ENCODE results near the gene BTBD17. TPM values are rescaled to one million over a fixed set of nuclear protein-coding genes. Genes with fewer than 3 reads are reported as not detected.

The BTBD17 gene
- total RNA-seq, 1 donor from 2014 or later = 2.7 TPM

Other genes starting within 250 kb of the BTBD17 start
- 1,802 TPM for gene RPL38, start 158.2 kb downstream of the BTBD17 start, total RNA-seq (ENCODE audit: unreplicated experiment)
- gene TTYH2, start 148.3 kb downstream of the BTBD17 start, total RNA-seq (ENCODE audit: unreplicated experiment) = 6.8 TPM
- not detected for gene DNAI2, start 87.6 kb downstream of the BTBD17 start, total RNA-seq (ENCODE audit: unreplicated experiment)
- gene KIF19, start 35.6 kb downstream of the BTBD17 start, total RNA-seq (ENCODE audit: unreplicated experiment) = 48.1 TPM
- gene GPR142, start 5.6 kb upstream of the BTBD17 start, total RNA-seq (ENCODE audit: unreplicated experiment) = 0.18 TPM
- gene GPRC5C, start 70.2 kb upstream of the BTBD17 start, total RNA-seq (ENCODE audit: unreplicated experiment) = 24.7 TPM
- gene CD300A, start 104.8 kb upstream of the BTBD17 start, total RNA-seq (ENCODE audit: unreplicated experiment) = not detected
- not detected for gene CD300LB, start 169.6 kb upstream of the BTBD17 start, total RNA-seq (ENCODE audit: unreplicated experiment)
- gene CD300C, start 184.2 kb upstream of the BTBD17 start, total RNA-seq (ENCODE audit: unreplicated experiment) = not detected
- gene CD300H, start 205.6 kb upstream of the BTBD17 start, total RNA-seq (ENCODE audit: unreplicated experiment) = not detected
- not detected for gene CD300LD, start 230.4 kb upstream of the BTBD17 start, total RNA-seq (ENCODE audit: unreplicated experiment)